ENCODE measurements around the gene HAPLN3. TPM values are rescaled to one million over a fixed set of nuclear protein-coding genes. Genes with fewer than 3 reads are reported as not detected.

HAPLN3 gene
- total RNA-seq, 1 experiment from 2014 or later = 2.4 TPM

DNA sequence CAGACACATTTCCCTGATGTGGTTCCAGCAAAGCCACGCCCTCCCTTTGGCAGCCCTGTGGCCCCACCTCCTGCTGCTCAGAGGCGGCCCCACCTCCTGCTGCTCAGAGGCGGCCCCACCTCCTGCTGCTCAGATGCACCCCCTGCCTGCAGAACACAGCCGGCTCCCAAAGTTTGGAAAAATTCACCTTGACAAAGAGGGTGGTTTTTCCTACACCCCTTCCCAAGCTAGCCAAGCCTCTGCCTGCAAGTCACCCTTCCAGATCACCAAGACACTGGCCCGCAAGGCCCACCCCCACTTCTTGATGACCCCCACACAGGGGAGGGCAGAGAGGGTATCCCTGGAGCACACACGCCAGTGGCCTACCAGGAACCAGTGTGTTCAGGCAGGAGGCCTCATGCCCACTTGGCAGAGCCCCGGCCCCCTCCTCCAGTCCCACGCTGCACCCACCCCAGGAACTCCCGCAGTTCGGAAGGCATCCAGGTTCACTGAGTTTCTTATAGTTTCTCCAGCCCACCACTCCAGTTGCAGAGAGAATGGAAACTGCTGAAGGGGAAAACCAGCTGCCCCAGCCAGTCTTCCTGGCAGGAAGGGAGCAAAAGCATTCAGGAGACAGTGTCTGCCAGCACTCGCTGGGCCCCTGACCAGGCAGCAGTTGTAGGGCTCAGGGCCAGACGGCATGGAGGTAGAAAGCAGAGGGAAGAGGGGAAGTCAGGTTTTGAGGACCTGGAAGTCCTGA is 2.3 kb upstream of the HAPLN3 start:
- Histone ChIP-seq H3K4me1 (replicated peaks; ENCODE audit: insufficient read depth) (0 out of 2 replicates have a peak, but pooled peaks cover 3% of the 10 kb centered on the region), H2AFZ (no peak overlapping the region), H3K9me2 (ENCODE audit: insufficient read depth) (no peaks in the 10 kb centered on the region), H3K79me2 (ENCODE audit: low read depth) (no peaks in the 10 kb centered on the region), H4K20me1 (ENCODE audit: insufficient read depth) (no peaks in the 10 kb centered on the region), H3K36me3 (ENCODE audit: low read depth) (no peaks in the 10 kb centered on the region), H3K4me3 (no peak overlapping the region), H3K27ac (no peak overlapping the region), H3K9me3 (ENCODE audit: insufficient read depth, low read depth) (no peaks in the 10 kb centered on the region), H3K4me2 (no peak overlapping the region), H3F3A (ENCODE audit: insufficient read depth, low read depth) (no peaks in the 10 kb centered on the region), H3K27me3 (ENCODE audit: insufficient read depth, low read depth) (peaks cover 19% of the 10 kb centered on the region; the same call in 1 of the 2 replicates)
- BruUV-seq (replicated peaks) = no TSS peak
- intact Hi-C loops (cut with micrococcal nuclease; ENCODE audit: unreplicated experiment) = loop anchor here (2.0 to 10.0 kb wide), 2 partner anchors 241 to 437 kb away; partner anchors contain the start of gene POLG
- CTCF ChIA-PET = interaction anchor here (0.6 kb wide), 1 partner anchor 307 kb away, joined by 4 read pairs; no protein-coding TSS in a partner anchor
- TF ChIP-seq EZH2 (IDR thresholded peaks at IDR 0.05; ENCODE audit: low read depth) = no peak
- TF ChIP-seq, protein P1, sequence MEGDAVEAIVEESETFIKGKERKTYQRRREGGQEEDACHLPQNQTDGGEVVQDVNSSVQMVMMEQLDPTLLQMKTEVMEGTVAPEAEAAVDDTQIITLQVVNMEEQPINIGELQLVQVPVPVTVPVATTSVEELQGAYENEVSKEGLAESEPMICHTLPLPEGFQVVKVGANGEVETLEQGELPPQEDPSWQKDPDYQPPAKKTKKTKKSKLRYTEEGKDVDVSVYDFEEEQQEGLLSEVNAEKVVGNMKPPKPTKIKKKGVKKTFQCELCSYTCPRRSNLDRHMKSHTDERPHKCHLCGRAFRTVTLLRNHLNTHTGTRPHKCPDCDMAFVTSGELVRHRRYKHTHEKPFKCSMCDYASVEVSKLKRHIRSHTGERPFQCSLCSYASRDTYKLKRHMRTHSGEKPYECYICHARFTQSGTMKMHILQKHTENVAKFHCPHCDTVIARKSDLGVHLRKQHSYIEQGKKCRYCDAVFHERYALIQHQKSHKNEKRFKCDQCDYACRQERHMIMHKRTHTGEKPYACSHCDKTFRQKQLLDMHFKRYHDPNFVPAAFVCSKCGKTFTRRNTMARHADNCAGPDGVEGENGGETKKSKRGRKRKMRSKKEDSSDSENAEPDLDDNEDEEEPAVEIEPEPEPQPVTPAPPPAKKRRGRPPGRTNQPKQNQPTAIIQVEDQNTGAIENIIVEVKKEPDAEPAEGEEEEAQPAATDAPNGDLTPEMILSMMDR (conservative IDR thresholded peaks at IDR 0.05) = peak; percentile 57
- DNase-seq = peak; percentile 62 to 84
- POLR2A ChIA-PET (ENCODE audit: unreplicated experiment) = no interaction called here

DNA sequence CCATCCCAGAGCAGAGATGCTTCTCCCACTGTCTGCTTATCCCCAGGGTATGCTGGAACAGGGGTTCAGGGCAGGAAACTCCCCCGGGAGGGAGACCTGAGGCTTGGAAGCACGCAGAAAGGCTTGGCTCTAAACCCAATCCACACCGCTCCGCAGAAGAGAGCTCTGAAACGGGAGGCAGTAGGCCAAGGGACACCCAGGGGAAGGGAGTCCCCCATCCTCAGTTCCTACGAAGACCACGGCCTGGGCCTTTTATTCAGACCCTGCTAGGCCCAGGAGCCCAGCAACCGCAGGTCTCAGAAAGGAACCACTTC is 1.8 kb upstream of the HAPLN3 start:
- POLR2A ChIA-PET (ENCODE audit: unreplicated experiment) = no interaction called here
- no peaks in the 10 kb centered on the region for H4K20me1 ChIP-seq (ENCODE audit: insufficient read depth)
- intact Hi-C loops (cut with micrococcal nuclease; ENCODE audit: unreplicated experiment) = loop anchor here (2.0 to 10.0 kb wide), 2 partner anchors 240 to 438 kb away; partner anchors contain the start of gene POLG
- BruUV-seq (replicated peaks) = no TSS peak
- no peak overlapping the region for H3K4me3 ChIP-seq
- H3K9me3 ChIP-seq (ENCODE audit: insufficient read depth, low read depth) = no peaks in the 10 kb centered on the region
- no peak overlapping the region for H3K27ac ChIP-seq
- CTCF ChIA-PET = no interaction called here
- H3K36me3 ChIP-seq (ENCODE audit: low read depth) = no peaks in the 10 kb centered on the region
- DNase-seq = no peak
- TF ChIP-seq, protein P1 (conservative IDR thresholded peaks at IDR 0.05) = no peak
- TF ChIP-seq EZH2 (IDR thresholded peaks at IDR 0.05; ENCODE audit: low read depth) = no peak
- no peaks in the 10 kb centered on the region for H3K79me2 ChIP-seq (ENCODE audit: low read depth)
- H3F3A ChIP-seq (ENCODE audit: insufficient read depth, low read depth) = no peaks in the 10 kb centered on the region
- no peaks in the 10 kb centered on the region for H3K9me2 ChIP-seq (ENCODE audit: insufficient read depth)
- H3K4me1 ChIP-seq (replicated peaks; ENCODE audit: insufficient read depth) = 0 out of 2 replicates have a peak, but pooled peaks cover 3% of the 10 kb centered on the region
- H2AFZ ChIP-seq = no peak overlapping the region
- H3K27me3 ChIP-seq (ENCODE audit: insufficient read depth, low read depth) = peaks cover 19% of the 10 kb centered on the region; the same call in 1 of the 2 replicates
- H3K4me2 ChIP-seq = no peak overlapping the region

DNA sequence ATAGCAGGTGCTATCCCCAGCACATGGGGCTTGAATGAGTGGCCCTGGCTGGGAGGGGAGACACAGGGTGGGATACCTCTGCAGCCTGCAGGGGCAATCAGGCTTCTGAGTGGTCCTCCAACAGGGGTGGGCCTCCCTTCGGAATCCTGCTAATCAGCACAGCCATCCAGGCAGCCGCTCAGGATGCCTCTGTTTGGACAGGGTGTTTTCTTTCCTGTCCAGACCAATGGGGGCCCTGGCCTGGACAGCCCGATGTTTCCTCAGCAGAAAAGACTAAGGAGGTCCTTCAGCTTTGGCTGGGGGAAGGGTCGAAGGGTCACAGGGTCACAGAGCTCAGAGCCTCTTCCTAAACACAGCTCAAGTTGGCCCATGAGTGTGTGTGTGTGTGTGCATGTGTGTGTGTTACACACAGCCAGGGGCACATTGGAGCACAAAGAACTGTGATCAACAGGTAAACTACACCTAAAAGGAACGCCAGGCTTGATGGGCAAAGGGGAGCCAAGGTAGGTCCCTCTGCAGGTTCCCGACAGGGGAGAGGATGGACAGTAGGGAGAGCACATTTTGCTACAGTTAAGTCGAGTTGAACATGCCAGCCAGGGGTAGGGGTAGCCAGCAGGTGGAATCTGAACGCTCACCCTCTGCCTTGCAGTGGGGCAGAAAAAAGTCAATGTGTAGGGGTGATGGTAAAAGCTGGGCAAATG is 1.1 kb upstream of the HAPLN3 start:
- Histone ChIP-seq H3K27me3 (ENCODE audit: insufficient read depth, low read depth) (peaks cover 19% of the 10 kb centered on the region; the same call in 1 of the 2 replicates), H3K4me3 (no peak overlapping the region), H3K9me3 (ENCODE audit: insufficient read depth, low read depth) (no peaks in the 10 kb centered on the region), H2AFZ (no peak overlapping the region), H3K79me2 (ENCODE audit: low read depth) (no peaks in the 10 kb centered on the region), H3K4me2 (no peak overlapping the region), H3F3A (ENCODE audit: insufficient read depth, low read depth) (no peaks in the 10 kb centered on the region), H3K4me1 (replicated peaks; ENCODE audit: insufficient read depth) (0 out of 2 replicates have a peak, but pooled peaks cover 3% of the 10 kb centered on the region), H4K20me1 (ENCODE audit: insufficient read depth) (no peaks in the 10 kb centered on the region), H3K36me3 (ENCODE audit: low read depth) (no peaks in the 10 kb centered on the region), H3K27ac (no peak overlapping the region), H3K9me2 (ENCODE audit: insufficient read depth) (no peaks in the 10 kb centered on the region)
- no peak for DNase-seq
- intact Hi-C loops (cut with micrococcal nuclease; ENCODE audit: unreplicated experiment) = loop anchor here (2.0 to 10.0 kb wide), 2 partner anchors 240 to 438 kb away; partner anchors contain the start of gene POLG
- POLR2A ChIA-PET (ENCODE audit: unreplicated experiment) = no interaction called here
- TF ChIP-seq, protein P1 (conservative IDR thresholded peaks at IDR 0.05) = no peak
- no peak for TF ChIP-seq EZH2 (IDR thresholded peaks at IDR 0.05; ENCODE audit: low read depth)
- BruUV-seq (replicated peaks) = no TSS peak
- CTCF ChIA-PET = interaction anchor here (2.0 kb wide), 1 partner anchor 8 kb away, joined by 7 read pairs; no protein-coding TSS in a partner anchor
